GM21576 (cell line): Measurements from ENCODE around the gene TTC16.

Source experiments
- ATAC-seq: cut with Tn5 transposase; IDR thresholded peaks from one replicate; pipeline ENCODE4 v1.9.1; 2021; ENCODE audit warnings: mild to moderate bottlenecking, moderate library complexity; ENCODE audit not compliant: unreplicated experiment

TTC16 gene

DNA sequence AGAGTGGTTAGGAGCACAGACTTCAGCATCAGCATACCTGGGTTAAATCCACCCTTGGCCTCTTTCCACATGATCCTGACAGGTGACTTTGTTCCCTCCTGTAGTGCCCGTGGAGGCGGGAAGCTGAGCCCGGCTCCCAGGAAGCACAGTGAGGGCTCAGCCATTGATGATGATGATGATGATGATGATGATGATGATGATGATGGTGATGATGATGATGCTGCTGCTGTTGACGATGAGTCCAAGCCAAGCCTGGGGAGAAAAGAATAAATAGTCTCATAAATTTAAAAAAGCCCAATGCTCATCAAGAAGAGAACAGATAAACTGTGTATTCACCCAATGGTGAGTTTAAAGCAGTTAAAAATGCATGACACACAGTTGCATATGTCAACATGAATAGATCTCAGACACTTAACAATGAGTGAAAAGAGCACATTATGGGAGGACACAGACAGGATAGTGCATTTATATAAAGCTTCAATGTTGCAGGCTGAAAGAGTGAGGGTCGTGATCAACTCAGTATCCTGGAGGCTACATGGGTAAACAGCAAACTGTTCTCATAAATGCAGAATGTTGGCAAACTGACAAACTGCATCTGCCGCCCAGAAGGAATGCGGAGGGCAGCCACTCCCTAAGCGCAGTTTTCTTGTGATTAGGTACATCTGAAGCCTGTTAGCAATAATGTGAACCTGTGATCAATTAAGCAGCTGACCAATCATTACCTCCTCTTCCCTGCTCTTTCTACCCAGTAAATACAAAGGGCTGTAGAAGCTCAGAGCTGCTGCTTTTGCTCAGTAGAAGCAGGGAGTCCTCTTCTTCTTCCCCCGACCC, 20.8 kb upstream of the TTC16 start:
- no peak for ATAC-seq

DNA sequence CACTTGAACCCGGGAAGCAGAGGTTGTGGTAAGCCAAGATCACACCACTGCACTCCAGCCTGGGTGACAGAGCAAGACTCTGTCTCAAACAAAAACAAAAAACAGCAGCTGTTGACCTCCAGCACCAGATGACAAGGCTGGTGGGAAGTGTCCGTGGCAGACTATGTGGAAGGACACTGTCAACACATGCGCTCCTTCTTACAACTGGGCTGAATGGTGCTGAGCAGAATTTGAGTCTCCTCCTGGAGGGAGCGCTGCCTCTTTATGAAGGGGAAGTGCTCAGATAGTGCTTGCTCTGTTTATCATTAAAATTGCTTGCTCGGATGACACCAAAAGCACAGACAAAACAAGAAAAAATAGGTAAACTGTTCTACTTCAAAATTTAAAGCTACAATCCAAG, 18.3 kb upstream of the TTC16 start:
- no peak for ATAC-seq

DNA sequence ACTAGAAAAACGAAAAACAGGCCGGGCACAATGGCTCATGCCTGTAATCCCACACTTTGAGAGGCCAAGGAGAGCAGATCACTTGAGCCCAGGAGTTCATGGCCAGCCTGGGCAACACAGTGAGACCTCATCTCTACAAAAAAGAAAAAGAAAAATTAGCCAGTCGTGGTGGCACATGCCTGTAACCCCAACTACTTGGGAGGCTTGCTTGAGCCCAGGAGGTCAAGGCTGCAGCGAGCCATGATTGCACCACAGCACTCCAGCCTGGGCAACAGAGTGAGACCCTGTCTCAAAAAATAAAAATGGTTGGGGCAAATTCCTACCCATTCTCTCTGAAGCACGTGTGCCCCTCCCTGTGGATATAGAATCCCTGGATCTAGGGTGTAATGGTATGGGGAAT, 17.5 kb upstream of the TTC16 start:
- ATAC-seq: no peak

DNA sequence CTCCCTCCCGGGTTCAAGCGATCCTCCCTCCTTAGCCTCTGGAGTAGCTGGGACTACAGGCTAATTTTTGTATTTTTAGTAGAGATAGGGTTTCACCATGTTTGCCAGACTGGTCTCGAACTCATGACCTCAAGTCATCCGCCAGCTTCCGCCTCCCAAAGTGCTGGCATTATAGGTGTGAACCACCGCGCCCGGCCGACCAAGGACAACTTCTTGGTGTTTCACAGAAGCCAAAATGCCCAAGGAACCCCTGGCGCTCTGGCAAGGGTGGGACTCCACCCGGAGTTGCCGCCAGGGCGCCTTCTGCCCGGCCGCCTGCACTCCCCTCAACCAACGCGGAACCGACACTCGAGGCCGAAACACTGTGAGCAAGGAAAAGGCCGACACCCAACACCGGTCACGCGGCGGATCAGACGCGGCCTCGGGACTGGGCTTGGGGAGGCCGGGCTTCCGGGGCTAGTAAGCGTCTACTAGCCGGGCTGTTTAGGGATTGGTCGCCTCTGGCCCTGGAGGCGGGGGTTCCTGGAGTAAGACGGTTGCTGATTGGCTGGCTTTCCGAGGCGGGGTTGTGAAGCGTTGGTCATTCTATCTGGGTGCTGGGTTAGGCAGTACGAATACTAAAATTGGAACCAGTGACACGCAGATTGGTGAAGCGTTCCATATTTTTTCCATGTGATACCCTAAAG, 16.8 kb upstream of the TTC16 start:
- peak; percentile 86 for ATAC-seq

DNA sequence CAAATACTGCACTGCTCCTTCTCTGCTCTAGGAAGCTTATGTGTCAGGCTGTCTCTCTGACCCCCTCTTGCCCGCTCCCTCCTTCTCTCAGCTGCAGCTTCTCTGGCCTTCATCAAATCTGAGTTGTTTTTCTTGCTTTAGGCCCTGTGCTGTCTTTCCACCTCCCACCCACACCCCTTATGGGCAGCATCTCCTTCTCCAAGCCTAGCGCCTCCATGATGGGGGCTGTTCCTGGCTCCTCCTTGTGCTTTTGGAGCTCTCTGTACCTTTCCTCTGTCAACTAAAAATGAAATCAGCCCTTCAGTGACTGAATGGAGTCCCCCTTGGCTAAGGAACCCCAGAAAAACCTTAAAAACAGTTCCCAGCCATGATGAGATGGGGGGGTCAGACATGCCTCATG, 15.7 kb upstream of the TTC16 start:
- ATAC-seq: no peak

DNA sequence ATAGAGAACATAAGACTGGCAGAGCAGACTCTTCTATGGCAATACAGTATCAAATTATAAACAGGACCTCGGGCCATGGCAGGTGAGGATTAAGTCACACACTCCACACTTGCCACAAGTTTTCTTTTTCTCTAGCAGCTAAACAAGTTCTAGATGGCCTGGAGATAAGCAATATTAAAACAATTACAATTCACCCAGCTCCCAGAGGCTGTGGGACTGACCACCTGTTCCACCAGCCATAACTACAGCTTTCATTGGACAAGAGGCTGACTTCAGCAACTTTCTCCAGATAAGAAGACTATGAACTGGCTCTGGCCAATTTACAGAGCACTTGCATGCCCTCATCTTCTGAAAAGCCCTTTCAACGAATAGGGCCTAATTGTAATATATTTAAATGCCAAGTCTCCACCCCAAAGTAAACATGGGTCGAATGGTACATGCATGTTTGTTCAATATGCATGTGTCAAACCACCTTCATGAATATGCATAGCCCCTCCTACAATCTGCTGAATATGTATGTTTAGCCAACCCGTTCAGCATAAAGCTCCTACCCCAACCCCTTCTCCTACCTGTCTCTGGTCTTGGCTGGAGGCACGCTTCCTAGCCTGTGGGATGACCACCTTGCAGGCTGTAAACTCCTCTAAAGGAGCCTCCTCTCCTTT, 15.2 kb upstream of the TTC16 start:
- no peak for ATAC-seq

DNA sequence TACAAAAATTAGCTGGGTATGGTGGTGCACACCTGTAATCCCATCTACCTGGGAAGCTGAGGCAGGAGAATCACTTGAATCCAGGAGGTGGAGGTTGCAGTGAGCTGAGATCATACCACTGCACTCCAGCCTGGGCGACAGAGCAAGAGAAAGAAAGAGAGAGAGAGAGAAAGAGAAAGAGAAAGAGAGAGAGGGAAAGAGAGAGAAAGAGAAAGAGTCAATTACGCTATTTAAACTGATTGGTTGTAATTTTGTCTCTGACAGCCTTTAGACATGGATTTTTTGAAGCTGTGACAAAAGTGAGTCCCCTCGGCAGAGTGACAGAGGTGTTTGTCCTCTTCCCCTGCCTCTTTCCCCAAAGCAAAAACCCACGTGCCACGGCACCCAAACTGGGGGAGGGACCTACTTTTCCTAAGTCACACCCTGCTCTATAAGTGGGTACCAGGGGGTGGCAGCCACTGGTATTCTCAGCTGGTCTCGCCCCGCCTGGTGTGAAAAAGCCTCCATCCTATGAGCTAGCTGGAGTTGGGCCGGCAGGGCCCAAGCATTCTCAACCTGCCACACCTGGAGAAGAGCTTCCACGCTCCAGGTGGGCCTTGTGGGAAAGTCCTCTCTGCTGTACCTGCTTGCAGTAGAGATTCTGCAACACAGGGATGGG, 12.5 kb upstream of the TTC16 start:
- no peak for ATAC-seq

DNA sequence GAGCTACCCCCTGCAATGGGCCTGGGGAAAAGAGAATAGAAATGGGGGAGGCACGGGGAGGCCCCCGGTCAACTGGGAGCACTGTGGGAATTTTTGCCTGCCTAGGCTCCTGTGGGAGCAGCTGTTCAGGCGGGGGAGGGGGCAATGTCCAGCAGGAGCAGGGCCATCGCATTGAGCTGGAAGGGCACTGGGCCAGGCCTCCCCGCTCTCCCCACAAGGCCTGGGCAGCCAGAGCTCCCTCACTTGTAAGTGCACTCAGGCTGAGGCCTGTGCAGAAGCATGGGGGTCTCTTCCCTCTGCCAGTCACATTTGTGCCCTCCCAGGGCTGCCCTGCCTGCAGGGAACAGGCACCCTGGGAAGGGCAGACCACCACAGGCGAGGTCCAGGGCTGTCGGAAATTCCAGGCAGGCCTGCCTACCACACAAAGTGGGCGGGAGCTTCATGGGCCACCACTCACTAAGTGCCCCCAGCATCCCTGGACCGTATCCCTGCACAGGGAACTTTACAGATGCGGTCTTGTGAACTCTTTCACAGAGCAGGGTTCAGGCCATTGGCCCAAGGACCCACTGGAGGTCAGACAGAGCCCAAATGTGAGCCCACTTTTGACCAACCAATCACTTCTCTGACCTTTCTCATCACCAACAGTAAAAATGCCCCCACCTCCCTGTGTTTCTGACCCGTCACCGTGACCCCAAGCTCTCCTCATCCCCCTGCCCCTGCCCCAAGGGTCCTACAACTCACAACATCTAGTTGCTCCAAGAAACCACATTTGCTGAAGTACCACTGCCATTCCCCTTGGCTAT, 10.1 kb upstream of the TTC16 start:
- no peak for ATAC-seq

DNA sequence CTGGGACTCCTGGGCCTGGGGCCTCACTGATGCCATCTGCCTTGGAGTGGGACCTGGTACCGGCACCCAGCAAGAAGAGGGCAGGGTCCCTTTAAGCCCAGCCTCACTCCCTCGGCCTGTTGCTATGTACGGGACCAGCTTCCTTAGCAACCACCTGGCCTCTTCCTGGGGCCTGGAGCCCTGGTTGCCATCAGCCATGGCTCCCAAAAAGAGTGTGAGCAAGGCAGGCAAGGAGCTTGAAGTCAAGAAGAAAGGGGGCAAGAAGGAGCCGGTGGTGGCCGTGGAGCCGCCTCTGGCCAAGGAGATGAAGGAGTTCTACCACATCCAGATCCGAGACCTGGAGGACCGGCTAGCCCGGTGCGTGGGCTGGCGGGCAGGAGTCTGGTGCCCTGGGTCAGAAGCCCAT, 9.0 kb upstream of the TTC16 start, which contains the start of gene CFAP157:
Gene CFAP157 (plus strand): TSS at position 153 of the 406 bp plus-strand sequence. CDS start 44 bp downstream, at position 197.
- ATAC-seq: no peak

DNA sequence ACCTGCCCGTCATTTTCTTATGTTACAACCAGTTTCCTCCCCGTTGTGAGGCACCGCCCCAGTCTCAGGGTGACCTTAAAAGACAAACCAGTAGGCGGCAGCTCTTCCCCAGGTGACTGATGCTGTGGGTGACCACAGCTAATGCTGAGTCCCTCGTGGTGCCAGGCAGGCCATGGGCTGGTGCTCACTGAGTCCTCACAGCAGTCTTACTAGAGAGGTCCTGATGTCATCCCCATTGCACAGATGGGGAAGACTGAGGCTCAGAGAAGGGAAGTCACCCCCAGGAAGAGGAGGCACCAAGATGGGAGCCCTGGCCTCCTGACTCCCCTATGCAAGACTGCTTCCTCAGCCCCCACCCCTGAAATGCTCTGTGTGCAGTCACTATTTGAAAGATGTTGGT, 8.1 kb upstream of the TTC16 start:
- no peak for ATAC-seq

DNA sequence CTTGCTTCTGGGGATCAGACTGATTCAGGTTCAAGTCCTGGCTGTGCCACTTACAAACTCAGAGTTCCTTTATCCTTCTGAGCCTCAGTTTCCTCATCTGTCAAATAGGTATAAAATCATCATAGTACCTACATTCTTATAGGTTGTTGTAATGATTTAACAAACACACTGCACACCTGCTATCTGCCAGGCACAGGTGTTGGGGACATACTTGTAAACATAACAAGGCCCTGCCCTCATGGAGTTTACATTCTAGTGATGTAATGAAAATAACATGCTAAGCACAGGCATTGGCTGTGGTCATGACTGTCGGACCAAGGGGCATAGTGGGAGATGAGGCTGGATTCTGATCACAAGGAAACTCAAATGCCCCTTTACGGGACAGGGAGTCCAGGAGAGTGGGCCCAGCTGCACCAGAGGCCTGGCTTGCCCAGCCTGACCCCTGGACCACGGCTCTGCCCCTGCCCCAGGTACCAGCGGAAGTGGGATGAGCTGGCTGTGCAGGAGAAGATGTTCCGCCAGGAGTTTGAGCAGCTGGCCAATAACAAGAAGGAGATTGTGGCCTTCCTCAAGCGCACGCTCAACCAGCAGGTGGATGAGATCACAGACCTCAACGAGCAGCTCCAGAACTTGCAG, 6.8 kb upstream of the TTC16 start:
- ATAC-seq: no peak

DNA sequence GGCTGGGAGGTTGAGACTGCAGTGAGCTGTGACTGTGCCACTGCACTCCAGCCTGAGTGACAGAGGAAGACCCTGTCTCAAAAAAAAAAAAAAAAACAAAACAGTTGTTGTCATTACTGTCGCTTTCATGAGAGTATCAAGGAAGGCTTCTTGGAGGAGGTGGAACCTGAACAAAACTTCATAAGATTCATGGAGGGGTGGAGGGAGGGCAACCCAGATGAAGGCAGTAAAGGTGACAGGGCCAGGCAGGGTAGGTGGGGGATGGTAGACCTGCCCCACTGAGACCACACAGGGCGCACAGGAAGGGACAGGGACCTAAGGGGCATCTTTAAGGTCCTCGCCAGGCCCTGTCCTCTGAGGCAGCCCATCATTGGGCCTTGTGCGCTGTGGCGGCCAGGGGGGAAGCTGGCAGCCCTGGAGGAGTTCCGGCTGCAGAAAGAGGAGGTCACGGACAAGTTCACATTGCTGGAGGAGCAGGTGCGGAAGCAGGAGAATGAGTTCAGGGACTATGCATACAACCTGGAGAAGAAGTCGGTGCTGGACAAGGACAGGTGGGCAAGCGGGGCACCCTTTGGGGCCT, 5.6 kb upstream of the TTC16 start:
- ATAC-seq: no peak

DNA sequence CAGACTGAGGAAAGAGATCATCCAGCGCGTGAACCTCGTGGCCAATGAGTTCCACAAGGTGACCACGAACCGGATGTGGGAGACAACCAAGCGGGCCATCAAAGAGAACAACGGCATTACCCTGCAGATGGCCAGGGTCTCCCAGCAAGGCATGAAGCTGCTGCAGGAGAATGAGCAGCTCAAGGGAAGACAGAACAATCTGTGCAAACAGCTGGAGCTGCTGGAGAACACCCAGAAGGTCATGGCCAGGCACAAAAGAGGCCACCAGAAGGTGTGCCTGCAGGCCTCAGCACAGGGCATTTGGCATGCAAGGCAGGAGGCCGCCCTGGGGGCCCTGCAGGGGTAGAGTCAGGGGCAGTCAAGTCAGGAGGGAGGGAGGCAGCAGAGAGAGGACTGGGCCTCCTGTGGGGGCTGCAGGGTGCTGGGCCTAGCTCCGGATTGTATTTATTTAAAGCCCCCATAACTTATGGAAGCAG, 4.6 kb upstream of the TTC16 start:
- no peak for ATAC-seq

DNA sequence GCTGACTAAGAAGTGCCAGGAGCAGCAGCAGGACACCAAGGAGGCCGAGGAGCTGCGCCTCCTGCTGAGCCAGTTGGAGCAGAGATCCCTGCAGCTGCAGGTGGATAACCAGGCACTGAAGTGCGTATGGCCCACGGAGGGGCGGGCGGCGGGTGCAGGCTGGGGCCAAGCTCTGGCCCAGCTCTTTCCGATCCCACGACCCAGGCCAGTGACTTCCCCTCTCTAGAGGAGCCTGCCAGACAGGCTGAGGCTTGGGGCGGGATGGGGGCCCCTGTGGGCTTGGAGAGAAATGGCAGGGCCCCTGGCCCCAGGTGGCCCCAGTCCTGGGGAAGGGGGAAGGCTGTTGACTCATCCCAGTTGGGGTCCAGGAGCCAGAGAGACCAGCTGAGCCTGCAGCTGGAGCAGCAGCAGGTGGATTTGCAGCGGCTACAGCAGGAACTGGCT, 4.0 kb upstream of the TTC16 start:
- ATAC-seq: no peak

DNA sequence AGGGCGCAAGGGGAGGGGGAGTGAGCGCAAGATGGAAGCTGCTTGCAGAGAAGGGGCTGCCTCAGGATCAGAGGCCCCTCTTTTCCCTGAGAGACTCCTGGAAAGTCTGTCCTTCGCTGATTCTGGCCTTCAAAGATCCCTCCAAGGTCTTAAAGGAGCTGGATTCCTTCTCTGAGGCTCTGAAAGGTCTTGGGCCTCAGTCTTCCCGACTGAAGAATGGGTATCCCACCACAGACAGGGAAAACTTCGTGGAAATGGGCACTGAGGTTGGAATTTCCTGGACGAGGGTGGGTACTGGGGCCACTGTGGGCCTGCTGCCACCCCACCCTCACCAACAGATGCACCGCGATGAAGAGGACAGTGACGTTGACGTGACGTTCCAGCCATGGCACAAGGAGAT, 3.5 kb upstream of the TTC16 start:
- no peak for ATAC-seq

DNA sequence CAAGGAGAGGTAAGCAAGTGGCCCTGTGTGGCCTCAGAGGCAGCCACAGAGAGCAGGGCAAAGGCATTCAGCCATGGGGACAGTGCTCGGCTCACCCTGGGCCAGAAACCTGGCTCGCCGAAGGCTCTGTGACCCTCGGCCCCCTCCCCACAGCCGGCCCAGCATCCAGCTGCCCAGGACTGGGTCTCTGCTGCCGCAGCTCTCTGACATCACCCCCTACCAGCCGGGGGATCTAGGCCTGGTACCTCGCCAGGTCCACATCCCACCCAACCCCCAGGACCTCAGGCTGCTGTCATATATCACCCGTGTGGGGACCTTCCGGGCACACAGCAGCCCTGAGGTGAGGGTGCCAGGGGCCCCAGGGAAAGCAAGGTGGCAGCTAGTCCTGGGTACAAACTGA, 3.0 kb upstream of the TTC16 start:
- no peak for ATAC-seq

DNA sequence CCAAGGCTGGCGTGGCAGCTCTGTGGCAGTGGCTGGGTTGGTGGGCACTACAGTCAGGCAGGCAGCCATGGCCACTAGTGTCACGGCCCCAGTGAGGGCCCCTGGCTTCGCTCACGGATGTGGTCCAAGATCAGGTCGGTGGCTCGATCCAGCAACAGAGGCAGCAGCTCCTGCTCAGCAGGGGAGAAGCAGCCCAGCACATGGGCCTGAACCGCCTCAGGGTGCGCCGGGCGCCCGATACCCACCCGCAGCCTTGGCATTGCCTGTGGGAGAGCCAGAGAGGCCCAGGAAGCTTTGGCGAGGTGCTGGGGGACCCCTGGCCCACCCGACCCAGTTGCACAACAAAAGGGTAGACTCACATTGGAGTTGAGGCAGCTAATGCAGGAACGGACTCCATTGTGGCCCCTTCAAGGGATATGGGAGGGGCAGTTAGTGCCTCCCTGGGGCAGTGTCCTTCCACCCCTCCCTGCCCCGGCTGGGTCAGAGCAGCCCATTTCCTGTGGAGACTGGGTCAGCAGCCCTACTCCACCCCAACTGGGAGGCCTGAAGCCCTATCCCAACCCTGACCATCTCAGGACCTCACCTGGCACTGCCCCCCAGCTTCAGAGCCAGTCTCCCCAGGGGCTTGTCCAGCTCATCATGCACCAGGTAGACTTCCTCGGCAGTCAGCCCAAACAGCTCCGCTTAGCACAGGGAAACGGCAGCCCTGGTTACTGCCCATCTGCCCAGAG, 1.7 kb upstream of the TTC16 start:
- no peak for ATAC-seq

DNA sequence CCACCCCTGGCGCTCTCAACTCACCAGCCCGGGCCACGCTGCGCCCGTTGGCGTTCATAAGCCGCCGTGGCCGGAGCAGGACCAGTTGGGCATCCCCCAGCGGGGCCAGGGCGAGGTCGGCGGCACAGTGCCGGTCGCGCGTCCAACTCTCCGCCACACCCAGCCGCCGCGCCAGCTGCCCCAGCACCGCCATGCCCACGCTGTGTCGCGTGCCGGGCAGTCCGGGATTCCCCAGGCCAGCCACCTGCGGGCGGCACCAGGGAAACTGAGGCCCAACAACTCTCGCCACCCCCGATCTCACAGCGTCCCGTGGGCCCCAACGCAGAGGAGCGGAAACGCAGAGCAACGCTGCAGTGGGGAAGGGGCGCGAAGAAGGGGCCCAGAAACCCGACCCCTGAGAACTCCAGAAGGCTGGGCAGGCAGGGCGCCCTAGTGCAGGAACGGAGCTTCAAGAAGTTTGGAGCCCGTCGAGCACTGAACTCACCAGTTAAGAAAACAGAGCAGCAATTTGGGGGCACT, 869 bp upstream of the TTC16 start:
- ATAC-seq: no peak

DNA sequence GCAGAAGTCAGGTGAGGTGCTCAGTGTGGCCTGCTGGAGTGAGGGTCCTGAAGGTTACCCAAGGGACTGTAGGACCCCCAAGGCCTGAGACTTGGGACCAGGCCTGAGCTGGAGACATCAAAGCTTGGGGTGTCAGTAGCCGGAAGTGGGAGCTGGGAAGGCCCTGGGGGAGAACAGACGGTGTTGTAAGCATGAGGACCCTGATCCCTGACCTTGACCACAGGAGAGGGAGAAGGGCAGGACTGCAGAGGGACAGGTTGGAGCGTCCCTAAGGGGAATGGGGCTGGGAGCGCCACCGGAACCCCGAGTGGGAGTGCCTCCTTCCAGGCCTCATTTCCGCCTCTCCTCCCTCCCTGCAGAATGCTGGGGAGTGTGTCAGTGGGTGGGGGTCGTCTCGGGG, 533 bp downstream of the TTC16 start:
- ATAC-seq: no peak
